Suprapubic skin (tissue), 4 donors: ENCODE results near the gene BDH1.

Experiments
- CTCF ChIP-seq, 2 donors: fragments of 200-600 bp in 1 of 2; fragments of 450-650 bp in 1 of 2; sonication (generic) in 1 of 2; IDR thresholded peaks; one replicate each; pipeline ENCODE4 v1.5.1; 2016 to 2019; ENCODE audit warnings: antibody characterized with exemption in 2 of 2, mild to moderate bottlenecking in 1 of 2, moderate library complexity in 1 of 2
- EP300 ChIP-seq: sonication (generic); formaldehyde crosslinking; IDR thresholded peaks from one replicate; pipeline ENCODE4 v1.6.1; 2017; ENCODE audit warnings: antibody characterized with exemption
- POLR2A ChIP-seq, 2 donors: fragments of 450-650 bp; IDR thresholded peaks; one replicate each; pipeline ENCODE4 v1.6.1; 2017; ENCODE audit warnings: antibody characterized with exemption in 2 of 2, mild to moderate bottlenecking in 2 of 2, moderate library complexity in 2 of 2
- POLR2AphosphoS5 ChIP-seq, 3 donors: sonication (generic); formaldehyde crosslinking; IDR thresholded peaks; one replicate each; pipeline ENCODE4 v1.6.1; 2017; ENCODE audit warnings: antibody characterized with exemption in 3 of 3

GRCh38 chr3:197523526-197523925 is 32.2 kb downstream of the BDH1 start:
- TF ChIP-seq CTCF (IDR thresholded peaks at IDR 0.05) (no peak), POLR2A (IDR thresholded peaks at IDR 0.05) (no peak), POLR2AphosphoS5 (IDR thresholded peaks at IDR 0.05) (no peak), EP300 (no peak)
